AML-193 (cell line): ENCODE results near the gene FHDC1.

Source experiments
- DNase-seq, 2 experiments: peaks; one replicate each; lab custom pipeline; 2025; lab: John Stamatoyannopoulos, UW

Gene FHDC1

DNA sequence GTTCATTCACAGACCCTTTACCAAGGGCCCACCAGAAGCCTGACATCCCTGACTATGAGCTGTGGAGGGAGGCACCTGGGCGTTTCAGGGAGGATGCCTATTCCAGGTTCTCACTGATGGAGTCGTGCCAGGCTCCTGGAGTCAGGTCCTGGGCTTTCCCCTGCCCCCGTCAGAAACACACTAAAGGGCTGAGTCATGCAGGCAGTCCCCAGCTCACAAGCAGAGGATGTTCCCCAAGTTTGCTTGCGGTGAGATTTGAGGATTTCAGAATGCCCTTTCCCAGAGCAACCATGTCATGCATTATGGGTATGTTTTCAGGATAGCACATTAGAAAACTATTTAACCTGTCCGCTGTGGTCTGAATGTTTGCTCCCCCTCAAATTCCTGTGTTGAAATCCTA, 45.2 kb downstream of the FHDC1 start:
- no peak for DNase-seq

DNA sequence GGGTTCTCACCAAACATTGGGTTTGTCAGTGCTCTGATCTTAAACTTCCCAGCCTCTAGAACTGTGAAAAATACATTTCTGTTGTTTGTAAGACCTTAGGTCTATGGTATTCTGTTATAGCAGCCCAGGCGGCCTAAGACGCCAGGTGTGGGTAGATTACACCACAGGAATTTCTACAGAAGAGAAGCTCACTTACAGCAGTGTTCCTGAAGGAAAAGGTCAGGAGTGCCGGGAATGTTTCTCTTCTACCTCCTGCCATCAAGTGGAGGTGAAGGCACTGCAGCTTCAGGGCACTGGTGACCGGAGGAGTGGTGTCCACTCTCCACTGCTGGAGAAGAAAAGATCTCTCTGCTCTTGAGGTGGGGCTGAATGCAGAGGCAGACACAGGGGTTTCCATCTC, 45.7 kb downstream of the FHDC1 start:
- no peak for DNase-seq

DNA sequence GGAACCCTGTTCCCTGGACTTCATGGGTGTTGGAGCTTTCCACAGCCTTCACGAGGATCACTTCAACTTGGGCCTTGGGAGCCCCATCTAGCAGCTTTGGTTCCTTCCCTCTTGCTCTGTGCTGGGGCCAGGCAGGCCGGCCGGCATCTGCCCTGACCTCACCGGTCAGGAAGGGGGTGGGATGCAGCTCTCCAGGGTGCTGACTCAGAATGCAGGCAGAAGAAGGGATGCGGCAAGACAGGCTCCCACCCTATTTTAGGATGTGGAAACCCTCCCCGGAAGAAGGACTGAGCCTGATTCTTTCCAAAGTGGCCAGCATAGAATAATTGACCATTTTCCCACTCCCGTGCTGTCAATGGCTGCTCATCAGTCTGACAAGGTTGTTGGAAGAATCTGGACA, 47.1 kb downstream of the FHDC1 start:
- DNase-seq = no peak

DNA sequence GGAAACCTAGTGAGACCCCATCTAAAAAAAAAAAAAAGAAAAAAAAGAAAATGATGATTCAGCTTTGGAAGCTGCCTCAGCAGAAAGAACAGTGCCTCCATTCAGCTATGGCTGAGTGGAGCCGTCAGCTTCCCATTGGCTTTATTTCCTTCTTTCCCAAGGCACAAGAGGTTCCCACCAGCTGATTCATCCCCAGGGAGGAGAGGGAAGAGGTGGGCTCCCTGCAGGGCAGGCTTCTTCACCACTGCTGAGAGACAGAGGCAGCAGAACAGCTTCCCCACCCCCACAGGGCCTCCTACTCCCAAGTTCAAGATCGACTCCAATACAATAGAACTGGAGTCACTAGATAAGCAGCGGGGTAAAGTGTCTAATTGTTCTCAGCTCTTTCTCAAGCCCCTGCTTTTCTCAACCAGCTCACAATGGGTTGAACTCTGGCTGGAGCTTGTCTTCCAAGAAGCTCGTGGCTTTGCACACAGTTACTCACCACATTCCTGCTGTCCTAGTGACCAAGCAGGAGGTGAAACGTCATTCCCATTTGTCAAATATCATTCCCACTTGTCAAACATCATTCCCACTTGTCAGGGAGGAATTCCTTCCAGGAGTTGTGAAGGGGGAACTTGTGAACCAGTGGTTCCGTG, 47.8 kb downstream of the FHDC1 start:
- DNase-seq = no peak

DNA sequence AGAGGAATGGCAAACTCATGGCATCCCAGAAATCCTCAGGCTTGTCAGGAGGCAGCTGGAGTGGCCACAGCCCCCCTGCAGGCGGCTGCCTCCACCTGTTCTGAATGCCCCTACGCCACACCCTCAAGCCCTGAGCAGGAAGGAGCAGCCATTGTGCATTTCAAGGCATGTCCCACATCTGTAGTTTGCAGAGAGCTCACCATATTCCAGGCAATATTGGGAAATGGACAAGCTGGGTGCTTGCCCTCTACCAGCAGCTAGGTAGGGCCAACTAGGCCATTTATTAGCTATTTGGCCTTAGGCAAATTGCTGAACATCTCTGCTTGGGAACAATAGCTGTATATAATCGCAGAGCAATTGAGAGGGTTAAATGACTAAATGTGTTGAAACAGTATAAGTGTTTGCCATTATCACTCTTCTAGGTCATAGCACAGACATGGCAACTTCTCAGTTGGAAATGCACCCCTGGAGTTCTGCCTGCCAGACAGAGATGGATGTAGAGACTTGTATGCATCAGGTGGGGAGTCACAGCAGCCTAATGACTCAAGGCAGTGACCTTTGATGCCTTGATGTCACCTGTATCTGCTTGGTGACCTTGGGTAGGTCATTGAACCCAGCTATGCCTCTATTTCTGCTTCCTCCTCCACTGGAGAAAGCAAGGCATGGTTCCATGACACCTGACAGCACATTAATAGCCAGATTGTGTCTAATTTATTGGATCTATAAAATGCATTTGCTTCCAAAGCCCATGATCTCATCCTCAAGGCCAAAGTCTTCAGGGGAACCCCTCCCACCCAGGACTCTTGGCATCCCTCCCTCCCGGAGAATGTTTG, 52.8 kb downstream of the FHDC1 start:
- DNase-seq = no peak

DNA sequence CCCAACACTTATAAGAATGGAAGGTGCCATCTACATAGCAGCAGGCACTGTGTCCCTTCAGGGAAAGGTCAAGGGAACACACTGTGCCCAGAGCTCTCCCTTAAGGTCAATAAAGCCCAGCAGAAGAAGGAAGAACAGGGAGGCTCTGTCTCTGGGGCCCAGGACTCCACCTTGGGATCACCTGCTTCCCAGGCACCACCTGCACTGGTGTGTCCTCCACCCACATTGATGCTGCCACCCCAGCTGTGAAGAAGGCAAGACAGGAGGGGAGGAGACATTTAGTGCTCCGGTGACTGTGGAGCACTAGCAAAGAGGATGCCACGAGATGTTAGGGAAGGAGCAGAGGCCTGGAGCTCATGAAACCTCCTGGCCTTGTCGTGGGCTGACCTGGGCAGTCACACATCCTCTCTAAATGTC, 53.4 kb downstream of the FHDC1 start:
- no peak for DNase-seq

DNA sequence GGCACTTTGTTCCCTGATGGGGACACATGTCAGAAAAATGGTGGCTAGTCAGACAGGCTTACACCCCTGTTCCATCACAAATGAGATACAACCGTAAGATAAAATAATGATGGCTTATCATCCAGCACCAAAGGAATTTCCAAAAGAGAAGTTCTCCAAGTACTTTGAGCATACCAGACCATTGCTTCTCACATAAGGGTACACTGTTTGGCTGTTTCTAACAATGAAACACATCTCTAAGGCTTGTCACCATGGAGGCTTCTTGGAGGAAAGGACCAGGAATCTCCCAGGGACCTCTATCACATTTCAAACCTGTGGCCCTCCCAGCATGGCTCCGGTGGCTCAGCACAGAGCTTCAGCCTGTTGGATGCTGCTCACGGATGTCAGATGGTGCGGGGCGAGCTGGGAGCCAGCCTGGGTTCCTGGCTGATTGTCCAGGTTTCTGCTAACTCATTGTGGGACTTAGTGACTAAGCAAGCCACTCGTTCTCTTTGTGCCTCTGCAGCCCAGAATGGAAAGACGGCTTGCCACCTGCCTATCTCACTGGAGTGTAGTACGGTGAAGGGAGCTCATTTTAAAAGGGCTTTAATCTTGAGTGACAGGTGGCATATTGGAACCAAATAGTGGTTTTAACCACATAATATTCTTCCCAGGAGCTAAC, 54.5 kb downstream of the FHDC1 start:
- no peak for DNase-seq

DNA sequence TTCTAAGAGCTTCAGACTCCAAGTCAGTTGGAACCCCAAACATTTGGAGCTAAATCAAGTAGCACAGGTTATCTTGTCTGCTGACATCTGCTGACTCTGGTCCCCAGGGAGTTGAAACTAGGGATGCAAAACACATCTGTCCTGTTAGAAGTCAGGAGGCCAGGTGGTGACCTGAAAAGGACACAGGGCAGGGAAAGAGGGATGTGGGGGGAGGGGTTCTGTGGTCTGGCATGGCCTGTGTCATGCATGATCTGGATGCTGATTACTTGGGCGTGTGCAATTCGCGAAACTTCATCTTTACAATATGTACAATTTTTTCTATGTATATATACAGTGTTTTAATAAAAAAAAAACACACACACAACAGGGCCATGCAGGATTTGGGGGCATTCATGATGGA, 55.3 kb downstream of the FHDC1 start:
- DNase-seq = no peak

DNA sequence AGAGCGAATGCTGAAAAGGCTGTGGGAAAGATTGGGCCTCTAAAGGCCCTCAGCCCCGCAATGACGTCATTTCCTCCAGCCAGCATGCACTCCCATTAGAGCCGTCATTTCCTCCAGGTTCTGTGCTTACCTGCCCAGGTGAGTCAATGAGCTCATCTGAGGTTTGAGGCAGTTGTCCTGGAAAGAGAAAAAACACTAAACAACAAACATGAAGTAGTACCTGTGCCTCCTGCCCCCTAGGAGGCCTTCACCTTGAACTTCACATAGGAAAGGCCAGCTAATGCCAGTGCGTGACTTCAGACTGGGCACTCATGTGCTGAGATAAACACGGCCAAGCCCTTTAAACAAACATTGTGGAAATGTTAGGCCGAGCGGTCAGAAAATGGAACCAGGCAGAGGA, 55.9 kb downstream of the FHDC1 start:
- DNase-seq = no peak

DNA sequence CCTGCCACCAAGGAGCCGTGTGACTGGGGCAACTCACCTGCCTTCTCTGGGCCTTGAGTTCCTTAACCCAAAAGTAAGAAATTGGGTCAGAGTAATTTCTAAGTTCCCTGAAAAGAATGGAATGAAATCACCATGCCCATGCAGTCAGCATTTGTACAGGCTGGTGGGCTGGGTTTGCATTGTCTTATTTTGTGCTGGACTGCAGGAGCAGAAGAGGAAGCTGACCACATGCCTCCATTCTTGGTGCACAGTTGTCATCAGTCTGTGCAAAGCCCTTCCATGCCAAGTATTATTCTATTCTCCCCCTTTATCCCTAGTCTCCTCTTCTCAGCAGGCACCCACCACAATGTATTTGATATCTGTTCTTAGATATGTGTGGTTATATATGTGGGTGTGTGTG, 56.3 kb downstream of the FHDC1 start:
- DNase-seq = no peak

DNA sequence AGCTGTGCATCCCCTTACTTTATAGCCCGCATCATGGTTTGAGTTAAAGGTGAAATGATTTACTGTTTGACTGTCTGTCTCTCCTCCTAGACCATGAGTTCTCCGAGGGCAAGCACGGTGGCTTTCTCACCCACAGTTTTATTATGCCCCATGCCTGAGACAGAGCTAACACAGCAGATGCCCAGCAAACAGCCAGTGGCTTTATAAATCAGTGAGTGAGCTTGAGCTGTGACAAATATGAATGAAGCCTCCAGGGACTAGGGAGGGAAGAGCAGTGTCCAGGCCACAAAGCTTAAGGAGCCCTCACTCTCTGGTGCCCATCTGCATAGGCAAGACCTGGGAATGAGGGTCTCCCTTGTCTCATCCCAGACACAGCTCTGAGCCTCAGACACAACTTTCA, 57.9 kb downstream of the FHDC1 start:
- DNase-seq = no peak

DNA sequence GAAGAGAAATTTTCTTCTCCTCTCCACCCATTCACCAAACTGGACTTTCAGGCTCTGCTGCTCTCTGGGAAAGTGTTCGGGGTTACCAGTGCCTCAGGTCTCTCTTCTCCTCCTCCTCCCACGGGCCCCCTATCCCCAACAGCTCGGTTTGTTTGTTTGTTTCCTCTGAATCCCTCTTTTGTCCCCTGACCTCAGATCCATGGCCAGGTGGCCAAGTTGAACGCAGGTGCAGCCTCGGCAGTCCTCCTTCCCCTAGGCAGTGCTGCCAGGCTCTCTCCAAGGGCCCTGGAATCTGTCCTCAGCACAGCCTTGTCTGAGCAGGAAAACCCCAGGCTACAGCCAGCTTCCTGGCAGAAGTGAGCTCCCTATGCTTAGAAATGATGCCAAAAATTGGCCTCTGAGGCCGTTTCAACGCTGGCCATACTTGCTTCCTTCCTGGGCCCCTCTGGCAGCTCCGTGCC, 60.0 kb downstream of the FHDC1 start:
- no peak for DNase-seq

DNA sequence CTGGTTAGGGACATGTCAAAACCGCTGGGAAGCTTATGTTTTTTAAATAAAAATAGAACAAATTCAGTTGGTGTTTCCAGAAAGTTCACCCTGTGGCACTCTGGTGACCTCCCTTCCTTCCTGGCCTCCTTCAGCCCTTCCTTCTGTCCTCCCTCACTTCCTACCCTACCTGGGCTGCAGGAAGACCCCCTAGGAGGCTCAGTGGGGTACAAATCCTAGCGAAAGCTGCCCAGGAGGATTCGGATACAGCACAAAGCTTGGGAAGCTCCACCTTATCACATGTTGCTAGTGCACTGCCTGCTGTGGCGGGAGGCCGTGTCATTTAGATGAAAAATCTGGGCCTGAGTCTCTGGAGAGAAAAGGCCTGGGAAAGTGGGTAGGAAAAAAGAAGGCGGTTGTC, 60.5 kb downstream of the FHDC1 start:
- DNase-seq = no peak

DNA sequence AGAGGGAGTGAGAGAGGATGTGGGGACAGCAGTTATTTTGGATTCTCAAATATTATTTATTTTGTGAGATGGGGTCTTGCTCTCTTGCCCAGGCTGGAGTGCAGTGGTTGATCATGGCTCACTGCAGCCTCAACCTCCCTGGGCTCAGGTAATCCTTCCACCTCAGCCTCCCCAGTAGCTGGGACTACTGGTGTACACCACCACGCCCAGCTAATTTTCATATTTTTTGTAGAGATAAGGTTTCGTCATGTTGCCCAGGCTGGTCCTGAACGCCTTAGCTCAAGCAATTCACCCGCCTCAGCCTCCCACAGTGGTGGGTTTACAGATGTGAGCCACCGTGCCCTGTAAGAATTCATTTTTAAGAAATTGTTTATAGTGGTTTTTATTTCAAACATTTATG, 61.2 kb downstream of the FHDC1 start:
- DNase-seq = no peak

DNA sequence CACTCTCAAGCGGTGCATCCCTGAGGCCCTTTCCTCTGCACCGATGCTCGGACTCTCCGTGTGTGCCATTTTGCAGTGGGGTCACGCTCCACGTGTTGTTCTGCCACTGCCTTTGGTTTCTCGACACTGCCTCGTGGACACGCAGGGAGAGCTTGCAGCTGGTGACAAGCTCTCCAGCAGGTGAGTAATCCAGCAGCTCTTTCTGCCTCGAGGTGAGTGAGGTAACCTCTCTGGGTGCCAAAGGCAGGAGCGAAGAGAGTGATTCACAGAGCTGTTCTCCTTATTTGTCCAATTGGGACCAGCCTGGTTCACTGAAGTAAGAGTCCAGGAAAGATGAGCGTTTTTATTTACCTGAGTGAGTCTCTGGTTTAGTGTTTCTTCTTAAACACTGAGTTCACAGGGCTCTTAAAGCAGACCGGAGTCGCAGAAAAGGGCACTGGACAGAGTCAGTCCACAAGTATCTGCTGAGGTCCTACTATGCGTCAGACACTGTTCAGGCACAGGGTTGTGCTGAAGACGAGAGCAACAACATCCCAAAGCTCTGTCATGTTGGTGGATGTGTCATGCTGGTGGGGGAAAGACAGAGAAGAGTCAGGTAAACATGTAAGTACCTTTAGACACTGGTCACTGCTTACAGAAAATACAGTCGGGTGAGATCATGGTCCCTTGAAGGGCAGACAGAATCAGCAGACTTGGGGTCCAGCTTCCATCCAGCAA, 61.8 kb downstream of the FHDC1 start:
- no peak for DNase-seq

DNA sequence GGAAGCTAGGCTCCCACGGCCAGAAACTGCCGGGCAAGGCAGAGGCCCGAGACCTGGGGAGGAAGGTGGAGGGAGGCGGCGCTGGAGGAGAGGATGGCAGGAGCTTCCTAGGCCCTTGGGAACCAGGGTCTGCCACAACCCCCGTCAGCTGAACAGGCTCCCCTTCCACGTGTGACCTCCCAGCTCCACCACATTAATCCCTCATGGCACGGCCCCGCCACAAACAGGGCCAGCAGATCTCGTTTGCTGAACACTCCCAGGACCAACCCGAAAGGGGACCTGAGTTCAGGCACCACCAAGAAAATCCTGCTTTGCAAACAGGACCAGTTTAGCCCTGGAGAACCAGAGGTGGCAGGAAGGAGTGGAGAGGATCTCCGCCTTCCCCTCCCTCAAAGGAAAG, 62.7 kb downstream of the FHDC1 start:
- DNase-seq = no peak

DNA sequence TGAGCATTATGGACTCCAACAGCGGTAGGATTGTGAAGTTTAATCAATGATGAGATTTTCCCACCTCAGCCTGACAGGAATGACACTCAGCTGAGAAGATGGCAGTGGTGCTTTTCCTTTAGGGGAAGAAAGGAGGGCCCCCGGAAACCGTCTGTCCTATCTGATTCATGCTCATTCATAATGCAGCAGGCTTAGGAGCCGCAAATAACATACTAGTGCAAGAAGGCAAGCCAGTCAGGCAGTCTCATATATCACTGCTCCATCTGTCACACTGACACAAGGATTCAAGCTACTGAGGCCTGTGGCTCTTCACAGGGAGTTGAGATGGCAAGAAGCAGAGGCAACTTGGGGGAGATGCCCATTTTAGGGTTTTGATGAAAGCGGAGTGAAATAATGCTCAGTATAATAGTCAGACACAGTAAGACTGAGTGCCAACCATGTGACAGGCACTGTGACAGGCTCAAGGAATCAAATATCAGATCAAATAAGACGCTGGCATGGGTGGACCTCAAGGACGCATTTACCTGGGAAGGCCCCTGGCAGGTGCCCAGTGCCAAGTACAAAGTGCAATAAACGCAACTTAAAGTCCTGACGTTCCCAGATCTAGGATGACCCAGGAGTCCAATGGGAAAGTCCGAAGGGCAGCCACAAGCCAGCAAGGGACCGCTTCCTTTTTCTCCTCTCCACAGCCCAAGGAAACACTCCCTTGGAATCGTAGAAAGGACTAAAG, 63.4 kb downstream of the FHDC1 start:
- DNase-seq = no peak

DNA sequence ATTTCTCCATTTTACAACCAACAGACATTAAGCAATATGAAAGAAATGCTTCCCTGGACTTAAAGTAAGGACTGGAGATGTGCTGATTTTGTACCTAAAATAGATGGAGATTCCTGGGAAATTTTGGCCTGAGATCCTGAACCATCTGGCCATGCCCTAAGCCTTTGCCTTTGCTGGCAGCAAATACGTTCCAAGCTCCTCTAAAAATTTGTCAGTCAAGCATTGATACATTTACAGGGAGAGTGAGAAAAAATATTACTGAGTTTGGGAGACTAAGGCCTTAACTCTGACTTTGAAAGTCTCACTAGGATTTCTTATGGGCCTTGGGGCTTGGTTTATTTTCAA, 63.9 kb downstream of the FHDC1 start:
- no peak for DNase-seq

DNA sequence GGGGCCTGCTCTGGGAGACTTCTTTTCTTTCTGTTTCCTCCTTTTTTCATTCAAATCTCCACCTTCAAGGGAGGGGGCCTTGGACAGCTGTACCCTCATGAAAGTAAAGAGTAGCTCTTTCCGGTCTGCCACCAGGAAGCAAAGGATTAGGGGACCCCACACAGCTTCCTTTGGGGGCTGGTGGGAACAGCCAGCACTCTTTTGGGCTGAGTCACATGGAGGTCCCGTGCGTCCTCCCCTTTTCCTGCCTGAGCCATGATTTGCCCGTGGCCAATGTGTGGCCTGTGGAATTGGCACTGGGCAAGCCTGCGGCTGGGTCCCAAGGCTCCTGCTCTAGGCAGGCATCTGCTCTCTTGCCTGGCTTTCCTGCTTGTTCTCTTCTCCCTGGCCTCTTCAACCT, 65.5 kb downstream of the FHDC1 start:
- DNase-seq = no peak

DNA sequence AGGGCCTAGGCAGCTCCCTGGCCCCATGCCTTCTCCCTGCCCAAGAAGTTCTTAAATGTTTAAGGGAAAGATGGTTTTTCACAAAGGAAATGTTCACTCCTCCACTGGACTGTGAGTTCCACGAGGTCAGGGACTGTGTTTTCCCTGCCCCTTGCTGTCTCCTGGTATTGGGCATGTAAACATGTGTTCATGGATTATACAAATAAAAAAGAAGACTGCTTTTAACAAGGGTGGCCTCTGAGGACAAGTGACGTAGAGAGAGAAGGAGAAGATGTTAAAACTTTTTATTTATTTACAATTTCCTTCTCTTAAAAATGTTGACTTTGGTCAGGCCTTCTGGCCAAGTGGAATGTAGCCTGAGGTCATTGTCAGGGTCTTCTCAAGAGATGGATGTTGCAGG, 66.0 kb downstream of the FHDC1 start:
- DNase-seq = no peak

DNA sequence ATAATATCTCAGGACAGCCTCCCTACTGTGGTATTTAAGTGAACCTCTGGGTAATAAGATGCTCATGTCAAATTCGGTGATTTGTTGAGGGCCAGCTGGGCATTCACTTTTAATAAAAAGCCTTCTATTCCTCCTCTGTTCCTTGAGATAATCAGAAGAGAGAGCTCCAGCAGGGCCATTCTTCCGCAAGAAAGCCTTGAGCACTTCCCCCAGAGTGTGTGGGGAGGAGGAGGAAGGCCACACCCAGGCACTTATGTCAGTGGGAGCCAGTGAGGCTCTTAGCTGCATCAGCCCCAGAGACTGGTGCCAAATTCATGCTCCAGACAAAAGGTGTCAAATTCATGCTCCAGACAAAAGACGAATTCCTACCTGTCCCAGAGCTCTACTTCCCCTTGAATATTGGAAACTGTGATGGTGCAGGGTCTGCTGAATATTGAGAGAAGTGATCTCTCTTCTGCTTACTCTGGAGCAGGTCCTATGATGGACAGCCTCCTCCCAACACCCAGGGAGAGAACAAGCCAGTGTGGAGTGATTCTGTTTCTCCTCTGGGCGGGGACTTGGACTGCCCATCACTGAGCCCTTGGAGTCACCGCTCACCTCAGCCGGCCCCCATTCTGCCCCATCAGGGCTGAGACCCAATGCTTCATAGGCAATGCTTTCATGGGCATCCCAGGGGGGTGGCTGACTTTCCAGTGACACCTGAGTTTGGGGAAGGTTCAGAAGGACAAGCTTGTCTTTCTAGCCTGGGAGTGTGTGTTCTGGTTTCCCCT, 68.1 kb downstream of the FHDC1 start:
- no peak for DNase-seq
